ENCODE results near the gene TMEM43.
A peak's percentile ranks its signal among the peaks of the same experiment; 100 is the strongest.

The TMEM43 gene

GRCh38 chr3:14138109-14138877 lies 13.4 kb downstream of the TMEM43 start:
- DNase-seq (ENCODE audit: low read depth), result no peak

- no peak for DNase-seq (ENCODE audit: low read depth)
Observed at GRCh38 chr3:14138878-14139655, 14.2 kb downstream of the TMEM43 start.

GRCh38 chr3:14139771-14140170 lies 14.9 kb downstream of the TMEM43 start:
- no peak for DNase-seq (ENCODE audit: low read depth)

- no peak for DNase-seq (ENCODE audit: low read depth)
Observed at GRCh38 chr3:14140668-14141067, 15.8 kb downstream of the TMEM43 start.

- peak; percentile 26 for DNase-seq (ENCODE audit: low read depth)
Observed at GRCh38 chr3:14141144-14141543, 16.3 kb downstream of the TMEM43 start.

- DNase-seq (ENCODE audit: low read depth), result no peak
Observed at GRCh38 chr3:14141602-14142341, 16.9 kb downstream of the TMEM43 start.

GRCh38 chr3:14142567-14143270 lies 17.9 kb downstream of the TMEM43 start:
- DNase-seq (ENCODE audit: low read depth), result no peak

GRCh38 chr3:14143271-14144225 lies 18.7 kb downstream of the TMEM43 start:
- DNase-seq (ENCODE audit: low read depth), result peak; percentile 97

- peak; percentile 99 for DNase-seq (ENCODE audit: low read depth)
Observed at GRCh38 chr3:14144423-14145075, 19.7 kb downstream of the TMEM43 start.

GRCh38 chr3:14145236-14145635 lies 20.4 kb downstream of the TMEM43 start:
- peak; percentile 70 for DNase-seq (ENCODE audit: low read depth)

GRCh38 chr3:14145670-14146380 lies 21.0 kb downstream of the TMEM43 start:
- DNase-seq (ENCODE audit: low read depth), result no peak

- no peak for DNase-seq (ENCODE audit: low read depth)
Observed at GRCh38 chr3:14146381-14147065, 21.7 kb downstream of the TMEM43 start.

- no peak for DNase-seq (ENCODE audit: low read depth)
Observed at GRCh38 chr3:14147066-14147435, 22.2 kb downstream of the TMEM43 start.

- DNase-seq (ENCODE audit: low read depth), result no peak
Observed at GRCh38 chr3:14147617-14148016, 22.8 kb downstream of the TMEM43 start.

GRCh38 chr3:14148041-14148985 lies 23.5 kb downstream of the TMEM43 start:
- no peak for DNase-seq (ENCODE audit: low read depth)

- DNase-seq (ENCODE audit: low read depth), result no peak
Observed at GRCh38 chr3:14150078-14150477, 25.2 kb downstream of the TMEM43 start.

GRCh38 chr3:14150491-14151230 lies 25.8 kb downstream of the TMEM43 start:
- DNase-seq (ENCODE audit: low read depth), result no peak
